Transverse colon (tissue), 4 donors: Measurements from ENCODE around the gene ARFGAP3. TPM values are rescaled to one million over a fixed set of nuclear protein-coding genes. Genes with fewer than 3 reads are reported as not detected.

Experiments used
- DNase-seq: peaks from one replicate; pipeline ENCODE4 v3.0.0-alpha.2; 2019
- H3K27ac ChIP-seq, 4 donors: fragments of 200-600 bp; sonication (generic); 2 replicates each; pipeline ENCODE4 v1.5.1; 2016 to 2018; ENCODE audit warnings: inconsistent platforms in 4 of 4
- H3K27me3 ChIP-seq: fragments of 200-600 bp; sonication (generic); 2 replicates; pipeline ENCODE4 v1.5.1; 2017; ENCODE audit warnings: inconsistent platforms
- H3K36me3 ChIP-seq, 4 donors: fragments of 200-600 bp; sonication (generic); 2 replicates each; pipeline ENCODE4 v1.5.1; 2017 to 2019; ENCODE audit warnings: inconsistent platforms in 4 of 4
- H3K4me1 ChIP-seq, 4 donors: fragments of 200-600 bp; sonication (generic); 2 replicates each; pipeline ENCODE4 v1.5.1; 2017 to 2020; ENCODE audit warnings: inconsistent platforms in 4 of 4
- H3K4me3 ChIP-seq, 4 donors: fragments of 200-600 bp; sonication (generic); 1 replicate in 1 of 4; 2 replicates in 3 of 4; pipeline versions ENCODE4 v1.5.1 to v1.6.1; 2017 to 2019; ENCODE audit warnings: inconsistent platforms in 4 of 4
- H3K9me3 ChIP-seq, 2 donors: fragments of 200-600 bp; sonication (generic); 2 replicates each; pipeline ENCODE4 v1.5.1; 2017 to 2019; ENCODE audit warnings: inconsistent platforms in 2 of 2
- EP300 ChIP-seq: sonication (generic); formaldehyde crosslinking; IDR thresholded peaks from one replicate; pipeline ENCODE4 v1.6.1; 2017; ENCODE audit warnings: antibody characterized with exemption, low read depth
- POLR2A ChIP-seq: fragments of 450-650 bp; IDR thresholded peaks from one replicate; pipeline ENCODE4 v1.6.1; 2016; ENCODE audit warnings: antibody characterized with exemption, mild to moderate bottlenecking, moderate library complexity
- POLR2AphosphoS5 ChIP-seq, 3 donors: sonication (generic); formaldehyde crosslinking; IDR thresholded peaks; one replicate each; pipeline ENCODE4 v1.6.1; 2016; ENCODE audit warnings: antibody characterized with exemption in 3 of 3
- WGBS, 2 donors: methylation state at CpG; one replicate each; pipeline ENCODE4 v1.1.5; 2018; ENCODE audit warnings: low coverage in 1 of 2; 5-methylcytosine and 5-hydroxymethylcytosine counted together
- in situ Hi-C, 4 donors: fragments of 200-750 bp; cut with MboI; loops; one replicate each; pipeline versions ENCODE4 v1.15.0 to v1.15.1; 2017; ENCODE audit warnings: low sequenced_read_pairs in 3 of 4, low pct_ligation_motif_present in 1 of 4, low pct_unique_long_range_greater_than_20kb in 1 of 4
- intact Hi-C: fragments of 100-400 bp; cut with DNase I; formaldehyde crosslinking; loops from one replicate; pipeline ENCODE4 v1.15.1; 2023; ENCODE audit warnings: low total_unique reads
- total RNA-seq, 4 donors: library from RNA; depleted of rRNA; stranded (reverse); fragments of >200 nt; gene quantifications; one replicate each; pipeline ENCODE4 v1.1.0, GENCODE V29; 2016
- TF ChIP-seq, protein P1 (sequence below), 5 experiments: fragments of 200-600 bp in 3 of 5; fragments of 450-650 bp in 2 of 5; sonication (generic) in 3 of 5; IDR thresholded peaks; 1 replicate in 2 of 5; 2 replicates in 3 of 5; pipeline ENCODE4 v1.5.1; 2016 to 2017; ENCODE audit warnings: antibody characterized with exemption in 5 of 5, inconsistent platforms in 3 of 5, mild to moderate bottlenecking in 2 of 5, moderate library complexity in 1 of 5

ARFGAP3 gene
- total RNA-seq, 4 donors from 2014 or later, result 24.3 to 43.5 (median 33.3) TPM

DNA sequence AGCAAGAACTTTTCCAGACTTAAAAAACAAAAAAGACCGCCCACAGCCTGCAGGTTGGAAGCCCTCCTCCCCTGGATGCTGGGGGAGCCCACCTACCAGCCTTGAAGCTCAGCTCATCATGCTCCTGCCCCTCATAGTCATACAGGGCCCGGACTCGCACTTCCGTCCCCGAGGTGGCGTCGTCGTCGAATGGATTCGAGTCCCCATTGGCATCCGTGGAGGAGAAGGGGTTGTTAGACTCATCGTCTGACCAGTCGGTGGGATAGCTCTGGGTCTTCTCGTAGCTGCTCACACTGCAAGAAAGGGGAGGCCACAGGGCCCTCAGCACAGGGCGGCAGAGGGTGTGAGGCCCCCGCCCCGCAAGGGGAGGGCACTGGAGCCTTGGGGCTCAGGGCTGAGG is 19.0 kb upstream of the ARFGAP3 start:
- no peak for DNase-seq
- in situ Hi-C loops (no loop called here), intact Hi-C loops (no loop called here)
- H3K27me3 ChIP-seq, result no peaks in the 10 kb centered on the region
- WGBS, 2 donors, result 89 to 100% methylated on average over 2 to 17 of the region's 17 CpGs
- H3K4me3 ChIP-seq, result no peak overlapping the region
- no peak for TF ChIP-seq POLR2AphosphoS5 (IDR thresholded peaks at IDR 0.05)
- no peaks in the 10 kb centered on the region for H3K9me3 ChIP-seq
- no peak overlapping the region for H3K27ac ChIP-seq
- no peaks in the 10 kb centered on the region for H3K4me1 ChIP-seq
- peaks cover 0 to 80% (median 38%) of the 10 kb centered on the region in 4 donors for H3K36me3 ChIP-seq

DNA sequence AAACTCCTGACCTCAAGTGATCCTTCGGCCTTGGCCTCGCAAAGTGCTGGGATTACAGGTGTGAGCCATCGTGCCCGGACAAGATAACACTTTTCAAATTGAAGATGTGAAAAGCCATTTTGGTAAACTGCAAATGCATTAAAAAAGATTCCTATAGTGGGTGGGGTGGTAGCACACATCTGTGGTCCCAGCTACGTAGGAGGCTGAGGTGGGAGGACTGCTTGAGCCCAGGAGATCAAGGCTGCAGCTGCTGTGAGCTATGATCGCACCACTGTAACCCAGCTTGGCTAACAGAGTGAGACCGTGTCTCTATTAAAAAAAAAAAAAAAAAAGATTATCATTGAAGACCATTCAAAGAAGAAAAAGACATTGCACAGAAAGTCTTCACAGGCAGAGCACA is 16.9 kb upstream of the ARFGAP3 start:
- intact Hi-C loops, result no loop called here
- Histone ChIP-seq H3K27me3 (no peaks in the 10 kb centered on the region), H3K9me3 (no peaks in the 10 kb centered on the region), H3K4me1 (peaks cover 0 to 1% (median 0%) of the 10 kb centered on the region in 4 donors), H3K36me3 (peaks cover 0 to 61% (median 30%) of the 10 kb centered on the region in 4 donors), H3K4me3 (no peak overlapping the region), H3K27ac (no peak overlapping the region)
- TF ChIP-seq POLR2A, result no peak
- TF ChIP-seq POLR2AphosphoS5 (IDR thresholded peaks at IDR 0.05), result no peak
- TF ChIP-seq, protein P1, sequence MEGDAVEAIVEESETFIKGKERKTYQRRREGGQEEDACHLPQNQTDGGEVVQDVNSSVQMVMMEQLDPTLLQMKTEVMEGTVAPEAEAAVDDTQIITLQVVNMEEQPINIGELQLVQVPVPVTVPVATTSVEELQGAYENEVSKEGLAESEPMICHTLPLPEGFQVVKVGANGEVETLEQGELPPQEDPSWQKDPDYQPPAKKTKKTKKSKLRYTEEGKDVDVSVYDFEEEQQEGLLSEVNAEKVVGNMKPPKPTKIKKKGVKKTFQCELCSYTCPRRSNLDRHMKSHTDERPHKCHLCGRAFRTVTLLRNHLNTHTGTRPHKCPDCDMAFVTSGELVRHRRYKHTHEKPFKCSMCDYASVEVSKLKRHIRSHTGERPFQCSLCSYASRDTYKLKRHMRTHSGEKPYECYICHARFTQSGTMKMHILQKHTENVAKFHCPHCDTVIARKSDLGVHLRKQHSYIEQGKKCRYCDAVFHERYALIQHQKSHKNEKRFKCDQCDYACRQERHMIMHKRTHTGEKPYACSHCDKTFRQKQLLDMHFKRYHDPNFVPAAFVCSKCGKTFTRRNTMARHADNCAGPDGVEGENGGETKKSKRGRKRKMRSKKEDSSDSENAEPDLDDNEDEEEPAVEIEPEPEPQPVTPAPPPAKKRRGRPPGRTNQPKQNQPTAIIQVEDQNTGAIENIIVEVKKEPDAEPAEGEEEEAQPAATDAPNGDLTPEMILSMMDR (IDR thresholded peaks at IDR 0.05), result no peak
- no peak for TF ChIP-seq EP300
- 92 to 100% methylated on average over 3 to 7 of the region's 7 CpGs for WGBS, 2 donors
- in situ Hi-C loops, result loop anchor here in 1 of 4 donors (25.0 kb wide), 2 partner anchors 163 to 212 kb away; no protein-coding TSS in a partner anchor
- DNase-seq, result no peak

DNA sequence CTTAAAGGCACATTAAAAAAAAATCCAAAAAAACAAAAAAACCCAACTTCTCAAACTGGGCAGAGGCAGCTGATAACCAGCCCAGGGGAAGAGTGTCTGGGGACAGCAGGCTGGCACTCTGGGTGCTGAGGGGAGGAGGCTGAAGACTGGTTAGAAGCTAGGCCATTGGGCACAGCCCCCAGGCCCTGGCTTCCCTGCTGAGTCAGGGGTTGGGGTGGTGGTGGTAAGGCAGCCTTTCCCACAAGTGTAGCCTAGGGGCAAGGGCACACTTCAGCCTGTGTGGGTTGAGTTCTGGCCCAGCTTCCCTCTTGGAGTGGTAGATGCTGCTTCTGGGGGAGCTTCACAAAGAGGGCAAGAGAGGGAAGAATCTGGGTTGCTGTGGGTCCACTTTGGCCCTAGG is 16.3 kb upstream of the ARFGAP3 start:
- peaks cover 0 to 8% (median 3%) of the 10 kb centered on the region in 4 donors for H3K4me1 ChIP-seq
- in situ Hi-C loops (loop anchor here in 1 of 4 donors (25.0 kb wide), 2 partner anchors 164 to 211 kb away; no protein-coding TSS in a partner anchor), intact Hi-C loops (no loop called here)
- no peak overlapping the region for H3K4me3 ChIP-seq
- TF ChIP-seq, protein P1 (IDR thresholded peaks at IDR 0.05), result no peak
- TF ChIP-seq POLR2A (no peak), EP300 (no peak), POLR2AphosphoS5 (IDR thresholded peaks at IDR 0.05) (no peak)
- DNase-seq, result no peak
- H3K36me3 ChIP-seq, result peaks cover 0 to 55% (median 27%) of the 10 kb centered on the region in 4 donors
- H3K9me3 ChIP-seq, result no peaks in the 10 kb centered on the region
- H3K27me3 ChIP-seq, result no peaks in the 10 kb centered on the region
- no peak overlapping the region for H3K27ac ChIP-seq

DNA sequence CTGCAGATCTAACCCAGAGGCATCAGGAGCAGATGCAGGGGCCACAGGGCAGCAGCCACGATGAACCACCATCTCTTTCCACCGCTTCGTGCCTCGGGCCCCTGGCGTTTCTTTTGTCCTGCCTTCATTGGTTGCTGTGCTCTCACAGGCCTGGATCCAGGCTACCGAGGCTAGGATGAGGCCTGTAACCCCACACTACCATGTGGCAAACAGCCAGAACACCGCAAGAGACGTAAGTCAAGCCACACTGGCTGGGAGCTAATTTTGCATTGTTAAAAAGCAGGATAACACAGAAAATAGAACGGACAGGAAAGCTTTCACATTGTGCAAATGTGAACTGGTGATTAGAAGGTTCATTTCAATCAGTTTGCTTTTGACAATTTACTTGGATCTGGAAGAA is 15.7 kb upstream of the ARFGAP3 start:
- 85 to 89% methylated on average over 2 to 9 of the region's 9 CpGs for WGBS, 2 donors
- peaks cover 0 to 10% (median 4%) of the 10 kb centered on the region in 4 donors for H3K4me1 ChIP-seq
- H3K4me3 ChIP-seq, result no peak overlapping the region
- DNase-seq, result no peak
- in situ Hi-C loops (loop anchor here in 1 of 4 donors (25.0 kb wide), 2 partner anchors 164 to 211 kb away; no protein-coding TSS in a partner anchor), intact Hi-C loops (no loop called here)
- H3K27ac ChIP-seq, result no peak overlapping the region
- peaks cover 0 to 51% (median 25%) of the 10 kb centered on the region in 4 donors for H3K36me3 ChIP-seq
- no peaks in the 10 kb centered on the region for H3K9me3 ChIP-seq
- H3K27me3 ChIP-seq, result no peaks in the 10 kb centered on the region
- TF ChIP-seq EP300 (no peak), POLR2A (no peak)
- TF ChIP-seq, protein P1 (IDR thresholded peaks at IDR 0.05), result no peak
